H1 (cell line): Measurements from ENCODE around the gene GFY. TPM values are rescaled to one million over a fixed set of nuclear protein-coding genes. Genes with fewer than 3 reads are reported as not detected.

ENCODE experiments used
- CTCF ChIA-PET: fragments of 300-600 bp; sonication (Branson Sonifier 250); formaldehyde crosslinking; loops from one replicate; lab custom pipeline; 2021; ENCODE audit not compliant: partially characterized antibody; lab: Charles Lee
- POLR2A ChIA-PET: fragments of 300-600 bp; sonication (Branson Sonifier 250); formaldehyde crosslinking; loops from one replicate; lab custom pipeline; 2021; ENCODE audit warnings: inconsistent platforms; ENCODE audit not compliant: partially characterized antibody; lab: Charles Lee
- DNase-seq, 2 experiments: peaks; one replicate each; pipeline versions ENCODE4 v3.0.0 to v3.0.0-alpha.2; 2010 to 2022; ENCODE audit warnings: low spot score in 2 of 2, low read depth in 1 of 2, mixed read lengths in 1 of 2
- FAIRE-seq: peaks from 2 replicates; lab custom pipeline; 2011; peaks lifted over from hg19 to GRCh38; lab: Jason Lieb, UNC
- H2AFZ ChIP-seq: 2 replicates; pipeline ENCODE4 v1.8.1; 2012; ENCODE audit warnings: low read length, inconsistent platforms
- H2AK5ac ChIP-seq: 2 replicates; pipeline ENCODE4 v1.6.1; 2013; ENCODE audit warnings: low read depth, low read length
- H2BK120ac ChIP-seq: replicated peaks from 2 replicates; pipeline ENCODE3; 2013; ENCODE audit warnings: low read depth, low read length, inconsistent platforms
- H2BK12ac ChIP-seq: 2 replicates; pipeline ENCODE4 v1.6.1; 2013; ENCODE audit warnings: low read depth, low read length
- H2BK15ac ChIP-seq: 2 replicates; pipeline ENCODE4 v1.6.1; 2013; ENCODE audit warnings: low read length
- H2BK20ac ChIP-seq: 2 replicates; pipeline ENCODE4 v1.6.1; 2013; ENCODE audit warnings: low read length
- H2BK5ac ChIP-seq: 2 replicates; pipeline ENCODE4 v1.6.1; 2013; ENCODE audit warnings: low read depth, low read length
- H3K14ac ChIP-seq: 2 replicates; pipeline ENCODE4 v1.6.1; 2013; ENCODE audit warnings: inconsistent platforms; ENCODE audit not compliant: insufficient read length
- H3K18ac ChIP-seq: 2 replicates; pipeline ENCODE4 v1.6.1; 2013; ENCODE audit warnings: low read length; ENCODE audit errors: extremely low read depth
- H3K23ac ChIP-seq: 2 replicates; pipeline ENCODE4 v1.6.1; 2013; ENCODE audit warnings: inconsistent platforms; ENCODE audit not compliant: insufficient read length
- H3K23me2 ChIP-seq: 2 replicates; pipeline ENCODE4 v1.6.1; 2013; ENCODE audit warnings: low read depth, low read length
- H3K27ac ChIP-seq: 2 replicates; pipeline ENCODE4 v1.6.1; 2011; ENCODE audit warnings: low read depth, low read length, inconsistent platforms
- H3K27me3 ChIP-seq, 4 experiments: replicated peaks in 1 of 4; 1 replicate in 1 of 4; 2 replicates in 3 of 4; pipeline versions ENCODE4 v1.6.1 to v1.8.1; 2011 to 2013; ENCODE audit warnings: low read length in 3 of 4, mild to moderate bottlenecking in 3 of 4, inconsistent platforms in 2 of 4, mixed read lengths in 2 of 4, moderate library complexity in 1 of 4; ENCODE audit not compliant: control insufficient read depth in 3 of 4, insufficient read depth in 3 of 4; ENCODE audit errors: extremely low read depth in 1 of 4
- H3K36me3 ChIP-seq, 4 experiments: 2 replicates each; pipeline versions ENCODE4 v1.6.1 to v1.8.1; 2011 to 2013; ENCODE audit warnings: mild to moderate bottlenecking in 4 of 4, low read length in 3 of 4, moderate library complexity in 2 of 4, control low read depth in 1 of 4, inconsistent platforms in 1 of 4; ENCODE audit not compliant: insufficient read depth in 4 of 4, control insufficient read depth in 2 of 4
- H3K4ac ChIP-seq: replicated peaks from 2 replicates; pipeline ENCODE3; 2013; ENCODE audit warnings: low read length, low read depth, mixed read lengths, inconsistent platforms; ENCODE audit not compliant: insufficient read length
- H3K4me1 ChIP-seq, 4 experiments: replicated peaks in 1 of 4; 1 replicate in 1 of 4; 2 replicates in 3 of 4; pipeline versions ENCODE4 v1.6.1 to v1.8.1; 2011 to 2013; ENCODE audit warnings: low read length in 3 of 4, inconsistent platforms in 2 of 4, mixed read lengths in 1 of 4; ENCODE audit not compliant: insufficient read depth in 4 of 4, control insufficient read depth in 3 of 4
- H3K4me2 ChIP-seq, 2 experiments: 2 replicates each; pipeline versions ENCODE4 v1.6.1 to v1.8.1; 2011 to 2013; ENCODE audit warnings: low read depth in 2 of 2, low read length in 2 of 2, control low read depth in 1 of 2, inconsistent platforms in 1 of 2, mild to moderate bottlenecking in 1 of 2; ENCODE audit not compliant: insufficient read depth in 1 of 2
- H3K4me3 ChIP-seq, 4 experiments: fragments of 200-600, 300-600 bp in 1 of 4; sonication (generic), shearing (Covaris generic), sonication (Bioruptor Twin) in 1 of 4; 2 replicates each; pipeline versions ENCODE4 v1.5.1 to v1.8.1; 2011 to 2016; ENCODE audit warnings: low read length in 4 of 4, low read depth in 3 of 4, control low read depth in 2 of 4, inconsistent platforms in 2 of 4, mild to moderate bottlenecking in 2 of 4, mixed read lengths in 1 of 4, moderate library complexity in 1 of 4; ENCODE audit not compliant: insufficient read depth in 2 of 4; ENCODE audit errors: extremely low read depth in 1 of 4
- H3K56ac ChIP-seq: replicated peaks from 2 replicates; pipeline ENCODE3; 2013; ENCODE audit warnings: low read depth, mild to moderate bottlenecking, mixed read lengths, low read length, inconsistent platforms; ENCODE audit not compliant: insufficient read length
- H3K79me1 ChIP-seq: 2 replicates; pipeline ENCODE4 v1.6.1; 2013; ENCODE audit warnings: low read depth, low read length, control low read depth
- H3K79me2 ChIP-seq, 2 experiments: 2 replicates each; pipeline versions ENCODE4 v1.6.1 to v1.8.1; 2012 to 2013; ENCODE audit warnings: low read length in 2 of 2, mild to moderate bottlenecking in 2 of 2, inconsistent platforms in 1 of 2; ENCODE audit not compliant: insufficient read depth in 2 of 2, control insufficient read depth in 1 of 2
- H3K9ac ChIP-seq, 4 experiments: replicated peaks in 1 of 4; 1 replicate in 1 of 4; 2 replicates in 3 of 4; pipeline versions ENCODE4 v1.6.1 to v1.8.1; 2011 to 2013; ENCODE audit warnings: low read depth in 3 of 4, low read length in 3 of 4, control low read depth in 2 of 4, mild to moderate bottlenecking in 2 of 4, moderate library complexity in 2 of 4, inconsistent platforms in 1 of 4; ENCODE audit errors: extremely low read depth in 1 of 4
- H3K9me3 ChIP-seq, 2 experiments: 2 replicates each; pipeline versions ENCODE4 v1.6.1 to v1.8.1; 2012 to 2013; ENCODE audit warnings: mild to moderate bottlenecking in 2 of 2, moderate library complexity in 2 of 2, control low read depth in 1 of 2, inconsistent platforms in 1 of 2, low read depth in 1 of 2, low read length in 1 of 2, mixed read lengths in 1 of 2; ENCODE audit not compliant: insufficient read depth in 2 of 2
- H4K20me1 ChIP-seq, 2 experiments: replicated peaks in 1 of 2; 2 replicates each; pipeline versions ENCODE3 to v1.8.1; 2011 to 2013; ENCODE audit warnings: inconsistent platforms in 2 of 2, low read length in 2 of 2, mild to moderate bottlenecking in 1 of 2; ENCODE audit not compliant: insufficient read depth in 2 of 2, control insufficient read depth in 1 of 2
- H4K5ac ChIP-seq: 2 replicates; pipeline ENCODE4 v1.6.1; 2013; ENCODE audit warnings: low read length, low read depth, mixed read lengths, inconsistent platforms; ENCODE audit not compliant: insufficient read length
- H4K8ac ChIP-seq: 2 replicates; pipeline ENCODE4 v1.8.0; 2013; ENCODE audit warnings: mild to moderate bottlenecking, moderate library complexity, low read length, inconsistent platforms; ENCODE audit not compliant: insufficient read depth; ENCODE audit errors: extremely low read depth
- H4K91ac ChIP-seq: replicated peaks from 2 replicates; pipeline ENCODE3; 2013; ENCODE audit warnings: low read length, mixed read lengths, inconsistent platforms; ENCODE audit not compliant: insufficient read length
- ASH2L ChIP-seq: fragments of 200-600, 300-600 bp; sonication (generic); IDR thresholded peaks from one replicate; pipeline ENCODE4 v1.7.1; 2017; ENCODE audit warnings: low read length
- BCL11A ChIP-seq, 2 experiments: IDR thresholded peaks; one replicate each; pipeline ENCODE4 v1.6.1; 2011; ENCODE audit warnings: low read depth in 2 of 2, low read length in 2 of 2, mild to moderate bottlenecking in 2 of 2
- BRCA1 ChIP-seq: IDR thresholded peaks from 2 replicates; pipeline ENCODE4 v1.6.1; 2012; ENCODE audit warnings: low read depth, low read length, improper control_type of control experiment
- CBX8 ChIP-seq: fragments of 300-800, 300-1000 bp; sonication (generic); IDR thresholded peaks from 2 replicates; pipeline ENCODE4 v1.7.1; 2016; ENCODE audit warnings: low read depth, low read length, borderline replicate concordance
- CEBPB ChIP-seq: IDR thresholded peaks from 2 replicates; pipeline ENCODE4 v1.6.1; 2012; ENCODE audit warnings: low read depth, low read length
- CHD2 ChIP-seq: IDR thresholded peaks from 2 replicates; pipeline ENCODE4 v1.6.1; 2012; ENCODE audit warnings: low read length, improper control_type of control experiment
- GABPA ChIP-seq: IDR thresholded peaks from 2 replicates; pipeline ENCODE4 v1.6.1; 2011; ENCODE audit warnings: mild to moderate bottlenecking, low read length, moderate library complexity, borderline replicate concordance; ENCODE audit not compliant: insufficient read depth
- RFX5 ChIP-seq: IDR thresholded peaks from 2 replicates; pipeline ENCODE4 v1.6.1; 2011; ENCODE audit warnings: low read depth, low read length, improper control_type of control experiment, borderline replicate concordance
- SIRT6 ChIP-seq: IDR thresholded peaks from one replicate; pipeline ENCODE4 v1.7.1; 2012; ENCODE audit warnings: low read length, inconsistent platforms
- SP4 ChIP-seq: IDR thresholded peaks from 2 replicates; pipeline ENCODE4 v1.6.1; 2012; ENCODE audit warnings: low read length, inconsistent platforms
- TAF1 ChIP-seq: IDR thresholded peaks from 2 replicates; pipeline ENCODE4 v1.6.1; 2011; ENCODE audit warnings: mild to moderate bottlenecking, low read depth, low read length
- TBP ChIP-seq: IDR thresholded peaks from 2 replicates; pipeline ENCODE4 v1.6.1; 2011; ENCODE audit warnings: low read depth, low read length, improper control_type of control experiment
- TCF12 ChIP-seq: IDR thresholded peaks from 2 replicates; pipeline ENCODE4 v1.6.1; 2011; ENCODE audit warnings: low read depth, mild to moderate bottlenecking, low read length
- ZNF274 ChIP-seq: IDR thresholded peaks from 2 replicates; pipeline ENCODE4 v1.7.0; 2012; ENCODE audit warnings: low read length, borderline replicate concordance; ENCODE audit errors: extremely low read depth
- WGBS, 2 experiments: shearing (Covaris generic) in 1 of 2; methylation state at CpG; one replicate each; pipeline versions ENCODE4 v1.1.6 to v1.1.7; 2013 to 2015; ENCODE audit warnings: low lambda C conversion rate in 2 of 2, mixed read lengths in 2 of 2, inconsistent platforms in 1 of 2, low coverage in 1 of 2, missing lambda C conversion rate in 1 of 2; ENCODE audit not compliant: insufficient replicate concordance in 2 of 2, insufficient coverage in 1 of 2, insufficient read length in 1 of 2; ENCODE audit errors: extremely low coverage in 1 of 2, missing lambda C conversion rate in 1 of 2; 5-methylcytosine and 5-hydroxymethylcytosine counted together
- polyA plus RNA-seq, 7 experiments: library from polyadenylated mRNA; depleted of rRNA in 3 of 7; stranded (reverse) in 5 of 7; unstranded in 2 of 7; fragments of >200 nt in 5 of 7; fragments of 200-250 nt in 2 of 7; gene quantifications; 1 replicate in 5 of 7; 2 replicates in 1 of 7; 4 replicates in 1 of 7; pipeline versions ENCODE4 v1.2.1 to v1.2.3, GENCODE V29; 2011 to 2013; ENCODE audit warnings: missing spikeins in 2 of 7, mixed read lengths in 2 of 7
- total RNA-seq: library from RNA; stranded (reverse); fragmentation: NEBNext Ultra II Directional; extraction: Animal tissue kit (Norgen Biotek cat#: 25700); gene quantifications from 2 replicates; pipeline ENCODE4 v1.2.1, GENCODE V29; 2021
- TF ChIP-seq, protein P1 (sequence below): IDR thresholded peaks from 2 replicates; pipeline ENCODE4 v1.6.1; 2011; ENCODE audit warnings: low read length, improper control_type of control experiment

The GFY gene
- total and polyA plus RNA-seq, 2 of the 8 experiments (the other 6 are each of a cell fraction or from before 2014, with no cell fraction given), result 0.68 to 0.93 TPM

DNA sequence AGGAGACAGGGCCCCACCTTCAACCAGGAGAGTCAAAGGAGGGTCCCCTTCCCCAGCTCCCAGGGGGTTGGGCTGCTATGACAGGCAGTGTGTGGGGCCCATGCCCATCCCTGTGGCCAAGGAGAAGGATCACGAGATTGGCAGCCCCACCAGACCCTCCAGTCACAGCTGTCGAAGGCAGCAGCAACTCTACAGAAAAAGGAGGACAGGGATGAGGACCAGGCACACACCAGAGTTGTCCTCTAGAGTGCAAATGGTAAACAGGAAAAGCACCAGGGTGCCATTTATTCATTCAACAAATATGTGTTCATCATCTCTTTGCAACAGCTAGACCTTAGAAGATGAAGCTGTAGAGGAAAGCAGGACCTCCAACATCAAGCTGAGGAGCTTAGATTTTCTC lies 6.0 kb upstream of the GFY start:
- H2BK20ac ChIP-seq, result no peak overlapping the region
- H3K23ac ChIP-seq, result no peak overlapping the region
- H2BK15ac ChIP-seq, result no peak overlapping the region
- no peak overlapping the region for H4K5ac ChIP-seq
- CTCF ChIA-PET, result interaction anchor here (1.0 to 14.7 kb wide), 12 partner anchors 10 to 313 kb away, joined by 3 to 291 read pairs (median 4); no protein-coding TSS in a partner anchor
- H3K23me2 ChIP-seq, result peaks cover 5% of the 10 kb centered on the region; the same call in 1 of the 2 replicates
- H2AFZ ChIP-seq, result no peak overlapping the region
- H3K79me2 ChIP-seq, result no peaks in the 10 kb centered on the region
- H3K36me3 ChIP-seq, result no peaks in the 10 kb centered on the region
- no peak overlapping the region for H3K56ac ChIP-seq
- H3K79me1 ChIP-seq, result no peaks in the 10 kb centered on the region
- FAIRE-seq, result no peak
- H3K9ac ChIP-seq, result no peak overlapping the region; a peak in 1 of 7 replicates
- H3K14ac ChIP-seq, result no peak overlapping the region
- no peak overlapping the region for H4K91ac ChIP-seq
- no peak overlapping the region for H3K4ac ChIP-seq
- peaks cover 4 to 29% (median 20%) of the 10 kb centered on the region in 4 experiments; a peak in 6 of 7 replicates for H3K4me1 ChIP-seq
- DNase-seq, result no peak
- POLR2A ChIA-PET, result interaction anchor here (1.0 to 5.0 kb wide), 3 partner anchors 9 to 76 kb away, joined by 3 to 38 read pairs (median 3); no protein-coding TSS in a partner anchor
- no peak overlapping the region for H3K27ac ChIP-seq
- 88% methylated on average over 1 of the region's 2 CpGs; no CpG with 5 or more reads in 1 of the 2 experiments for WGBS, 2 experiments
- no peak overlapping the region for H3K18ac ChIP-seq
- H3K27me3 ChIP-seq, result peaks cover 22 to 31% (median 30%) of the 10 kb centered on the region in 4 experiments
- no peak overlapping the region for H4K8ac ChIP-seq
- no peak overlapping the region for H3K4me2 ChIP-seq
- H2BK120ac ChIP-seq, result no peak overlapping the region
- H2BK5ac ChIP-seq, result no peak overlapping the region
- H2BK12ac ChIP-seq, result no peak overlapping the region
- H4K20me1 ChIP-seq, result no peaks in the 10 kb centered on the region
- H3K9me3 ChIP-seq, result no peaks in the 10 kb centered on the region
- no peak overlapping the region for H2AK5ac ChIP-seq
- no peak overlapping the region for H3K4me3 ChIP-seq
- no peak for TF ChIP-seq GABPA
- TF ChIP-seq CHD2, result no peak
- no peak for TF ChIP-seq BRCA1
- no peak for TF ChIP-seq TBP
- TF ChIP-seq, protein P1, sequence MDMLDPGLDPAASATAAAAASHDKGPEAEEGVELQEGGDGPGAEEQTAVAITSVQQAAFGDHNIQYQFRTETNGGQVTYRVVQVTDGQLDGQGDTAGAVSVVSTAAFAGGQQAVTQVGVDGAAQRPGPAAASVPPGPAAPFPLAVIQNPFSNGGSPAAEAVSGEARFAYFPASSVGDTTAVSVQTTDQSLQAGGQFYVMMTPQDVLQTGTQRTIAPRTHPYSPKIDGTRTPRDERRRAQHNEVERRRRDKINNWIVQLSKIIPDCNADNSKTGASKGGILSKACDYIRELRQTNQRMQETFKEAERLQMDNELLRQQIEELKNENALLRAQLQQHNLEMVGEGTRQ, result no peak
- TF ChIP-seq TAF1, result no peak
- TF ChIP-seq CEBPB, result no peak
- TF ChIP-seq SIRT6, result no peak
- TF ChIP-seq RFX5, result no peak
- no peak for TF ChIP-seq BCL11A (IDR thresholded peaks at IDR 0.05; ENCODE audit: low read depth in 2 of 2, low read length in 2 of 2)
- no peak for TF ChIP-seq ZNF274
- TF ChIP-seq ASH2L, result no peak
- TF ChIP-seq TCF12, result no peak
- no peak for TF ChIP-seq CBX8
- no peak for TF ChIP-seq SP4
